GM20000 (cell line): ENCODE measurements around the gene FOXJ2.
A peak's percentile ranks its signal among the peaks of the same experiment; 100 is the strongest.
"Not testable (repeated sequence)": the region's sequence is repeated elsewhere in the genome, so short reads cannot be mapped to it uniquely, and the experiment has no call there.

Experiments
- DNase-seq: peaks from one replicate; pipeline ENCODE4 v3.0.0; 2012; ENCODE audit warnings: low spot score
- CTCF ChIP-seq: IDR thresholded peaks from 2 replicates; pipeline ENCODE4 v1.5.1; 2012; ENCODE audit warnings: mild to moderate bottlenecking, control low read depth; ENCODE audit errors: extremely low read depth, missing control alignments

FOXJ2 gene

DNA sequence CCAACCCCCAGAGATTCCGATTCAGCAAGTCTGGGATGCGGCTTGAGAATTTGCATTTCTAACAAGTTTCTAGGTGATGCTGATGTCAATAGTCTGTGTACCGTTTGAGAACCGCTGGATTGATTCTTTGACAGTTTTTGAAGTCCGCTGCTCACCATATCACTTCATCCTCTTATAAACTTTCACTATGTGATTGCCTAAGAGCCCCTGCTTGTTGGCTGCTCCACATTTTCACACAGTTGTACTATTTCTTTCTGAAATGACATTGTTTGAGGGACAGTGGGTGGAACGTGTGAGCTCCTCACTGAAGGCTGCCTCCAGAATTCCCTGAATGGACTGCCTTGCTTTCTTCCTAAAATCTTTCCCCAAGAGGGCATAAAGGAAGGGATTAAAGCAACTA lies 26.0 kb downstream of the FOXJ2 start:
- no peak for TF ChIP-seq CTCF
- DNase-seq = no peak

DNA sequence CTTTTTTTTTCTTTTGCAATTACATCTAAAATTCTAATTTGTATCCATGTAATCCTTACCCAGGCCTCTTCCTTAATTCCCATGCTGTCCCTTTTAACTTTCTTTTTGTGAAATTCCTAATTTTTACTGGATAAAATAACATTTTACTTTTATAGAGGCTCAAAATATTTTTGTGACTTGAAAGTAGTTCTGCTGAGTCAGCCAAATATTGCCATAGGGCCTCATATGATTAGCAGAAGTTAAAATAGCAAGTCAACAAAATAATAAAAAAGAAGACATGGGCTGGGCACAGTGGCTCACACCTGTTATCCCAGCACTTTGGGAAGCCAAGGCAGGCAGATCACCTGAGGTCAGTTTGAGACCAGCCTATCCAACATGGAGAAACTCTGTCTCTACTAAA lies 31.6 kb downstream of the FOXJ2 start:
- no peak for DNase-seq
- TF ChIP-seq CTCF = no peak

- DNase-seq = peak; percentile 37
- TF ChIP-seq CTCF = no peak
These were observed 33.6 kb downstream of the FOXJ2 start, which contains the start of gene C3AR1 for GRCh38 chr12:8065991-8066594. C3AR1 (minus strand) TSS chr12:8066359; CDS start chr12:8060185, 6,174 bp downstream.

GRCh38 chr12:8069582-8069981 lies 37.1 kb downstream of the FOXJ2 start:
- no peak for TF ChIP-seq CTCF

GRCh38 chr12:8071820-8072219 lies 39.3 kb downstream of the FOXJ2 start:
- DNase-seq = not testable (repeated sequence)

More at GRCh38 chr12:8069582-8069981, 37.1 kb downstream of the FOXJ2 start:
- no peak for DNase-seq

DNA sequence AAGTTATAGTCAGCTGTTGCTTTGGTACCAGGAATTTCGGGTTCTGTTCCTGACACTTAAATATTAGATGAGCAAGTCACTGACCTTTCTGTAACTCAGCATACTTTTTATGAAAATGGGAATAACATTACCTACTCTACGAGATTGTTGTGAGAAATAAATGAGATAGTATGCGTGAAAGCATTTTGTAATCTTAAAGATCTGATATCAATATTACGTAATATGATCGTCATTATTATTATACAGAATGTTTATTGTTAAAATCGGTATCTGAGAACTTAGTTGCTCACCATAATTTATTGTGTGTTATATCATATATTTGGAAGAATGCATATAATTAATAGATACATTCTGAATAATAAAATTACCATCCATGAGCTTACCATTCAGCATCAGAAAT lies 43.4 kb downstream of the FOXJ2 start:
- TF ChIP-seq CTCF = no peak
- no peak for DNase-seq

- TF ChIP-seq CTCF = no peak
- DNase-seq = no peak
These were observed 43.9 kb downstream of the FOXJ2 start for GRCh38 chr12:8076366-8076765.

GRCh38 chr12:8077207-8077606 lies 44.7 kb downstream of the FOXJ2 start:
- no peak for TF ChIP-seq CTCF
- no peak for DNase-seq
